ENCODE data around the gene MECR.
"Not testable (repeated sequence)": the region's sequence is repeated elsewhere in the genome, so short reads cannot be mapped to it uniquely, and the experiment has no call there.

MECR gene

DNA sequence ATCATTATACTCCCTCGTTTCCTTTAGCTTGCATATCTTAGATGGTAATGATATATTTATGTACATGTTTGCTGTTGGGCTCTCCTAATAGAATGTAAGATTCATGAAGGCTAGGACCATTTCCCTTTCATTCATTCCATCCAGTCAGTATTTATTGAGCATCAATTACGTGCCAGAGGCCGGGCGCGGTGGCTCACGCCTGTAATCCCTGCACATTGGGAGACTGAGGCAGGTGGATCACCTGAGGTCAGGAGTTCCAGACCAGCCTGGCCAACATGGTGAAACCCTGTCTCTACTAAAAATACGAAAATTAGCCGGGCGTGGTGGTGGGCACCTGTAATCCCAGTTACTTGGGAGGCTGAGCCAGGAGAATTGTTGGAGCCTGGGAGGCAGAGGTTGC lies 4.1 kb upstream of the MECR start:
- not testable (repeated sequence) for DNase-seq

DNA sequence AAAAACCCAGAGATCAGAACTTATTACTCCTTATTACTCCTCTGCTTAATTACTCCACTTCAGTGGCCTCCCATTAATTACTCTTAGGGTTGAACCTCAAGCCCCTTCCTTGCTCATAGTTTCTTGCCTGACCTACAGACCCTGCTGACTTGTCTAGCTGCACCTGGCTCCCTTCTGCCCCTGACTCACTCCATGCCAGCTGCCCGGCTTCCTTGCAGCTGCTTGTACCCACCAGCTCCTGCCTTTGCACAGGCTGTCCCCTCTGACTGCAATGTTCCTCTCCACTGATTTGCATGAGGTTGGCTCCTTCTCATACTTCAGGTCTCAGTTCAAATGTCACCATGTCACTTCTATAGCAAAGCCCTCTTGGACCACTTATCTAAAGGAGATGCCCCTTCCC lies 3.7 kb upstream of the MECR start:
- DNase-seq: no peak

DNA sequence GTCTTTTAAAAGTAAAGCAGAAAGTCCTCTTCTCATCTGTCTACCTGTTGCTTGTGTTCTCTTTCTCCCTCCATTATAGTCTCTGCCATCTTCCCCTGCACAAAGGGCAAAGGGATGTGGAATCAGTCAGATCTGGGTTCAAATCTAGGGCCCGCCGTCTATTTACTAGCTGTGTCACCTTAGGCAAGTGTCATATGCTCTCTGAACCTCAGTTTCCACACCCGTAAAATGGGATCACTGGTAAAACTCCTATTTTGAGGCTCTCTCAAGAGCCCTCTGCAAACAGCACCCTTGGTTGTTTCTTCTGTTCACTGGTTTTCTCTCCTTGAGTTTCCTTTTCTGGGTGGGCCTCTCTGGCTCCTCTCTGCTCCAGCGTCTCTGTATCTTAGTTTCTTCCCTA lies 3.0 kb upstream of the MECR start:
- DNase-seq: no peak

DNA sequence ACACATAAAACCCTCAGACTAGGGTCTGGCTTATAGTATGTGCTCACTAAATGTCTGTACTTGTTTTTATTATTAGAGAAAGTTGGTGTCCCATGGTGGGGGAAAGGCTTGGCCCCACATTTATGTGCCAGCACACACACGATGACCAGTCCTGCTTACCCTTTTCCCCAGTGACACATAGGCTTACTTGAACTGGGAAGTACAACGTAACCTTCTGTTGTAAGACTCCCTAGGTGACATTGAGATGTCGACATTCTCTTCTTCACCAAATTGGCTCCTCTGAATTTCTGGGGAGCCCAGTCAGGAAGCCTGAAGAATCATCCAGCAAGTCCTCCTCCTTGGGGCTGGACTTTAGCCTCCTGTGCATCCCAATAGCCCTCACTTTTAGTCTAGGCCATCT lies 1.7 kb upstream of the MECR start:
- no peak for DNase-seq

- DNase-seq: no peak
Measured at GRCh38 chr1:29230204-29230552, 556 bp downstream of the MECR start.

DNA sequence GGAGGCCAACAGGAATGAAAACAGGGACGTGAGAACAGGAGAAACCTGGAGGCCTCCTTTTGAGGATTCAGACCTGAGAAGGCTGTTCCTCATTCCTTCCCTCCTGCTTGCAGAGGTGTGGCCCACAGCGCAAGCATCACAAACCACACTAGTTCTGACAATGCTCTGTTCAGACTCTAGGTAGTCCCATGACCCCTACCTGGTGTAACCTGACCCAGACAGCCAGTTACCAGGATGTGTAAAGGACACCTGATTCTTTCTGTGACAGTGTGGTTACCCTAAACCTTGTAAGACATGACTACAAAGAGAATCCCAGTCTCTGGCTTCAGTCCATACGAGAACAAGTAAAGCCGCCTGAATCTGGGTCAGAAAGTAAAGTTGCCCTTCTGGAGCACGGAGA lies 3.2 kb downstream of the MECR start:
- DNase-seq: no peak

GRCh38 chr1:29225361-29225760 lies 5.4 kb downstream of the MECR start:
- no peak for DNase-seq

DNA sequence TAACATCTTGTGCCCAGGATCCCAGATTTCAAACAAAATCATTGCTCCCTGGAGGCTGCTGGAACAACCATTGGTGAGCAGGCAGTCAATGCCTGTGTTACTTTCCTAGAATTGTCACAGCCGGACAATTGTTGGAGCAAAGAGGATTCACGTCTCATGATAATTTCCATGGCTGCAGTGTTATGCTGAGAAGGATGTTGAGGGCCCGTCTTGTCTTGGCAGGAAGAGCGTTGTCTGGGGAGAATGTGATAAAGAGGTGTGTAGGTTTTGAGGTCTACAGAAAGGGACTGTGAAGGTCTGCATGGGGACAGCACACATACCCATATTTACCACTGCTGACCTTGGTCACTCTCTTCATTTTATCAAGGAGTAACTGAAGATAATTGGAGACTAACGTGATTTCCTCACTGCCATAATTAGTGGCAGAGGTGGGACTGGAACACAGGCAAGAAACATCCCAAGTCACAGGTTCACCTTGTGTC lies 6.3 kb downstream of the MECR start:
- DNase-seq: no peak

- DNase-seq: no peak
Measured at GRCh38 chr1:29223521-29223920, 7.2 kb downstream of the MECR start.

DNA sequence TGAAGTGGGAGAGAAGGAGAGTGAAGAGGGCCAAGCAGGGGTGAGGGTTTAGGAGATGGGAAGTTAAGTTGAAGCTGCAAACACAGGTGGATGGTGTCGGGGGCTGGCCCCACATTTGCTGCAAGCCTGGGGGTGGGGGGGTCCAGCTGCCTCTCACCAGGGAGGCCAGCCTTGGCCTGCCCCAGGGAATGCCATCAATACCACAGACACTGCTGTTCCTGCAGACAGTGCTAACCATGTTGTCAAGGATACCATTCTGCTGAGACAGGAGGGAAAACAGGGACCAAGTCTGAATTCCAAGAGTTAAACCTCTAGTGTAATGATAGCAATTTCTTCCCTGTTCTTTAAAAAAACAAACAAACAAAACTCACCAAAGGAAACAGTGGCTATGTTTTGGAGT lies 8.0 kb downstream of the MECR start:
- no peak for DNase-seq

DNA sequence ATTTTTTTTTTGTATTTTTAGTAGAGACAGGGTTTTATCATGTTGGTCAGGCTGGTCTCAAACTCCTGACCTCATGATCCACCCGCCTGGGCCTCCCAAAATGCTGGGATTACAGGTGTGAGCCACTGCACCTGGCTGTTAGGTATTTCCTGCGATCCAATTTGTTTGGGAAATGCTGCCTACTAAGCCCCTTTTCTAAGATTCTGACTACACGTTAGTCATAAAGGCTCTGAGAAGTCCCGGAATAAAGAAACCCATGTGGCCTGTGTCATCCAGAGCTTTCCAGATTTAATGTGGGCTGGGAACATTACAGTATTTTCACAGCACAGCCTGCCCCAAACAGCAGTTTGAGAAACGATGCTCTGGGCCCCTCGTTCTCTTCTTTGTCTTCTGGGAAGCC lies 8.5 kb downstream of the MECR start:
- not testable (repeated sequence) for DNase-seq

- DNase-seq: no peak
Measured at GRCh38 chr1:29221296-29221695, 9.4 kb downstream of the MECR start.

DNA sequence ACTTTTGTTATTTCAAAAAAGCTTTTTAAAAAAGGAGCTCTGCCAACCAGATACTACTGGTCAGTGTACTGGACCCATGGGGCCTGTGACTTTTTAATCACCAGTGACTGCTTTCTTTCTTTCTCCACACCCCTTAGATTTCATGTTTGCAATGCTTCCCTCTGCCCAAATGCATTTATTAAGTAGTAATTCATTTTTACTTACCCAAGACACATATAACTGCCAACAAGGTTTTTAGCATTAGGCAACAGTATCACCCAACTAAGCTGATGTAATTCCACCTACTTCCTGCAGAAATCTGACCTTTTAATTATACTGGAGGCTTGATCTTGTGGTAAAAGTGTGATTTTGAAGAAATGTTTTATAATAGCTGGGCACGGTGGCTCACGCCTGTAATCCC lies 12.5 kb downstream of the MECR start:
- no peak for DNase-seq

- DNase-seq: no peak
Measured at GRCh38 chr1:29217633-29218032, 13.1 kb downstream of the MECR start.

GRCh38 chr1:29213055-29213454 lies 17.7 kb downstream of the MECR start:
- no peak for DNase-seq

GRCh38 chr1:29211086-29212030 lies 19.4 kb downstream of the MECR start:
- DNase-seq: peak; percentile 71

- peak; percentile 91 for DNase-seq
Measured at GRCh38 chr1:29210278-29211085, 20.3 kb downstream of the MECR start.

DNA sequence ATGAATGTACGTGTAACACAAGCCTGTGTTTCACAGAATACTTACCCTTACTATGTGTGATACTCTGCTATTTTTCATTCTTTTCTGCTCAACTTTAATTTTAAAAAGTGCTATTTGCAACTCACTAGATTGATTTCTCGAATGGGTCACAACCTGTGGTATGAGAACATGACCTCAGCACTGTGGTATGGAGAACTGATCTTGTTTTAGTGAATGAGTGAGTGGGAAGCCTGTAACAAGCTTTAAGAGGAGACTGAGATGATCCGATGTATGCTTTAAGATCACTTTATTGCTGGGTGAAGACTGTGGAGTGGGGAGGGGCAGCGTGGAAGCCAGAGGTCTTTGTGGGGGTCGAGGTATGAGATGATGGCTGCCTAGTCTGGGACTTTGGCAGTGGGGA lies 21.6 kb downstream of the MECR start:
- DNase-seq: no peak

- no peak for DNase-seq
Measured at GRCh38 chr1:29208442-29208841, 22.3 kb downstream of the MECR start.

GRCh38 chr1:29202584-29203340 lies 28.0 kb downstream of the MECR start:
- DNase-seq: peak; percentile 29

GRCh38 chr1:29202053-29202452 lies 28.7 kb downstream of the MECR start:
- no peak for DNase-seq

GRCh38 chr1:29201595-29202051 lies 29.1 kb downstream of the MECR start:
- no peak for DNase-seq
